A549 (cell line): ENCODE results near the gene DCAF4.

Experiments
- JUNB ChIP-seq: fragments of >200 bp; sonication (Bioruptor Twin); formaldehyde crosslinking; IDR thresholded peaks from 2 replicates; pipeline ENCODE4 v1.6.1; 2016
- SMC3 ChIP-seq: fragments of >200 bp; sonication (Bioruptor Twin); formaldehyde crosslinking; IDR thresholded peaks from 3 replicates; pipeline ENCODE4 v1.6.1; 2018; ENCODE audit warnings: inconsistent platforms
- ZFP36 ChIP-seq: fragments of 450-650 bp; IDR thresholded peaks from 2 replicates; pipeline ENCODE4 v1.6.1; 2014; ENCODE audit warnings: borderline replicate concordance; ENCODE audit not compliant: partially characterized antibody
- TF ChIP-seq, protein P1 (sequence below): fragments of >200 bp; sonication (Bioruptor Twin); formaldehyde crosslinking; IDR thresholded peaks from 3 replicates; pipeline ENCODE4 v1.5.1; 2016
- TF ChIP-seq, protein P2 (sequence below): fragments of 200-600 bp; sonication (generic); IDR thresholded peaks from 2 replicates; pipeline ENCODE4 v1.6.1; 2016; ENCODE audit warnings: antibody characterized with exemption, mild to moderate bottlenecking, moderate library complexity

DNA sequence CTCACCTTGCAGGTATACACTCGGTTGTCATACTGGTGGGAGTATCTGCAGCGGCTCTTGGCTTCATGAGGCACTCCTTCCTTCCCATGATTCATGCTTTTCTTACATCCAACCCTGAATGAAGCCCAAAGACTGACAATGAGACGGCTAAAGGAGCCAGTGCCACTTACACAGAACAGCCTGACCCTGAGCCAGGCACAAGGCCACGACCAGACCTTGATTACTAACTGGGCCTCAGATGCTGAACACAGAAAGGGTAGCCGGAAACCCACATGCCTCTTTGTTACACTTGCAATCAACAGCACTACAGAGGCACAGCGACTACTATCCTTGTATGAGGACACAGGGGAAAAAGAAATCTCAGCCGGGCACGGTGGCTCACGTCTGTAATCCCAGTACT, 52.6 kb downstream of the DCAF4 start:
- TF ChIP-seq ZFP36 (no peak), JUNB (no peak), SMC3 (no peak)
- TF ChIP-seq, protein P1, sequence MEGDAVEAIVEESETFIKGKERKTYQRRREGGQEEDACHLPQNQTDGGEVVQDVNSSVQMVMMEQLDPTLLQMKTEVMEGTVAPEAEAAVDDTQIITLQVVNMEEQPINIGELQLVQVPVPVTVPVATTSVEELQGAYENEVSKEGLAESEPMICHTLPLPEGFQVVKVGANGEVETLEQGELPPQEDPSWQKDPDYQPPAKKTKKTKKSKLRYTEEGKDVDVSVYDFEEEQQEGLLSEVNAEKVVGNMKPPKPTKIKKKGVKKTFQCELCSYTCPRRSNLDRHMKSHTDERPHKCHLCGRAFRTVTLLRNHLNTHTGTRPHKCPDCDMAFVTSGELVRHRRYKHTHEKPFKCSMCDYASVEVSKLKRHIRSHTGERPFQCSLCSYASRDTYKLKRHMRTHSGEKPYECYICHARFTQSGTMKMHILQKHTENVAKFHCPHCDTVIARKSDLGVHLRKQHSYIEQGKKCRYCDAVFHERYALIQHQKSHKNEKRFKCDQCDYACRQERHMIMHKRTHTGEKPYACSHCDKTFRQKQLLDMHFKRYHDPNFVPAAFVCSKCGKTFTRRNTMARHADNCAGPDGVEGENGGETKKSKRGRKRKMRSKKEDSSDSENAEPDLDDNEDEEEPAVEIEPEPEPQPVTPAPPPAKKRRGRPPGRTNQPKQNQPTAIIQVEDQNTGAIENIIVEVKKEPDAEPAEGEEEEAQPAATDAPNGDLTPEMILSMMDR = no peak
- TF ChIP-seq, protein P2, sequence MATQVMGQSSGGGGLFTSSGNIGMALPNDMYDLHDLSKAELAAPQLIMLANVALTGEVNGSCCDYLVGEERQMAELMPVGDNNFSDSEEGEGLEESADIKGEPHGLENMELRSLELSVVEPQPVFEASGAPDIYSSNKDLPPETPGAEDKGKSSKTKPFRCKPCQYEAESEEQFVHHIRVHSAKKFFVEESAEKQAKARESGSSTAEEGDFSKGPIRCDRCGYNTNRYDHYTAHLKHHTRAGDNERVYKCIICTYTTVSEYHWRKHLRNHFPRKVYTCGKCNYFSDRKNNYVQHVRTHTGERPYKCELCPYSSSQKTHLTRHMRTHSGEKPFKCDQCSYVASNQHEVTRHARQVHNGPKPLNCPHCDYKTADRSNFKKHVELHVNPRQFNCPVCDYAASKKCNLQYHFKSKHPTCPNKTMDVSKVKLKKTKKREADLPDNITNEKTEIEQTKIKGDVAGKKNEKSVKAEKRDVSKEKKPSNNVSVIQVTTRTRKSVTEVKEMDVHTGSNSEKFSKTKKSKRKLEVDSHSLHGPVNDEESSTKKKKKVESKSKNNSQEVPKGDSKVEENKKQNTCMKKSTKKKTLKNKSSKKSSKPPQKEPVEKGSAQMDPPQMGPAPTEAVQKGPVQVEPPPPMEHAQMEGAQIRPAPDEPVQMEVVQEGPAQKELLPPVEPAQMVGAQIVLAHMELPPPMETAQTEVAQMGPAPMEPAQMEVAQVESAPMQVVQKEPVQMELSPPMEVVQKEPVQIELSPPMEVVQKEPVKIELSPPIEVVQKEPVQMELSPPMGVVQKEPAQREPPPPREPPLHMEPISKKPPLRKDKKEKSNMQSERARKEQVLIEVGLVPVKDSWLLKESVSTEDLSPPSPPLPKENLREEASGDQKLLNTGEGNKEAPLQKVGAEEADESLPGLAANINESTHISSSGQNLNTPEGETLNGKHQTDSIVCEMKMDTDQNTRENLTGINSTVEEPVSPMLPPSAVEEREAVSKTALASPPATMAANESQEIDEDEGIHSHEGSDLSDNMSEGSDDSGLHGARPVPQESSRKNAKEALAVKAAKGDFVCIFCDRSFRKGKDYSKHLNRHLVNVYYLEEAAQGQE = no peak
